HG03066 (cell line): ENCODE measurements around the gene GAB2.

ENCODE experiments used
- ATAC-seq: cut with Tn5 transposase; IDR thresholded peaks from one replicate; pipeline ENCODE4 v1.9.1; 2021; ENCODE audit warnings: low read depth; ENCODE audit not compliant: unreplicated experiment

GAB2 gene

DNA sequence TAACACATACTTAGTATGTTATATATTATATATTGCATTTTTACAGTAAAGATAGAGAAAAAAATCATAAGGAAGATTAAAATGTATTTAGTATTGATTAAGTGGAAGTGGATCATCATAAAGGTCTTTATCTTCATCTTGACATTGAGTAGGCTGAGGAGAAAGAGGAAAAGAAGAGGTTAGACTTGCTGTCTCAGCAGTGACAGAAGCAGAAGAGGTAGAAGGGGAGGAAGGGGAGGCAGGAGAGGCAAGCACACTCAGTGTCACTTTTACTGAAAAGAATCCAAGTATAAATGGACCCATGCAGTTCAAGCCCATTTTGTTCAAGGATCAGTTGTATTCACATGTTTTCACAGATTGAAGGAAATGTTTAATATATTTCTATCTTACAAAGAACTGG, 69.7 kb downstream of the GAB2 start:
- no peak for ATAC-seq

DNA sequence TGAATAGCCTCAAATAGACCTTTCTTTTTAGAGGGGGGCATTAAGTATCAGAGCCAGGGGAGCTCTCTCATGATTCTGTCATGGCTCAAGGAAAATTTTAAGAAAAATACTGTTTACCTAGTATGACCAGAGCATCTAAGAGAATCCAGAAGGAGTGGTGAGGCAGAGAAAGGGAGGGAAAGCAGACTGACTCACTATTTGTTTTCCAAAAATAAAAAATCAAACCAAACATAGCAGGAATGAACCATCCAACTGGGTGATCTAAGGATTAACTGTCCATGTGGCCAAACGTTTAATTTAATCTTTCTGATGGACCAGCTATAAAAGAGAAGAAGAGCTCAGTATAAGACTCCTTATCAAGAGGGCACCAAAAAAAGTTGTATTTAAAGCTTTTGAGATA, 70.8 kb downstream of the GAB2 start:
- no peak for ATAC-seq

DNA sequence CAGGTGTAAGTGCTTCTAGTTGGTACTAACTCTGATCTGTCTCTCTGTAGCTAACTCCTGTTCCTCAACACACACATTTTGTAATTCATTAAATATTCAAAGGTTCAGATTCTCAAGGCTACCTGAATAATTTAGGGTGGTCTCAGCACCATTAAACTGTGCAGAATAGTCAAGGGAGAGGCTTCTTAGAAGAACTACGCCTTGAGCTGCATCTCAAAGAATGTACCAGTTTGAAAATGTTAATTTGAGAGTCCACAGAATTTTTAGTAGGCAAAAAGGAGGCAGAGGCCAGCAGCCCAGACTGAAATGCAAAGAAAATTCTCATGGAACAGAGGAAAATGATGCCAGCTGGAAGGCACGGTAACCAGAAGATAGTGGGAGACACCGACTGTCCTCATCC, 72.2 kb downstream of the GAB2 start:
- no peak for ATAC-seq

DNA sequence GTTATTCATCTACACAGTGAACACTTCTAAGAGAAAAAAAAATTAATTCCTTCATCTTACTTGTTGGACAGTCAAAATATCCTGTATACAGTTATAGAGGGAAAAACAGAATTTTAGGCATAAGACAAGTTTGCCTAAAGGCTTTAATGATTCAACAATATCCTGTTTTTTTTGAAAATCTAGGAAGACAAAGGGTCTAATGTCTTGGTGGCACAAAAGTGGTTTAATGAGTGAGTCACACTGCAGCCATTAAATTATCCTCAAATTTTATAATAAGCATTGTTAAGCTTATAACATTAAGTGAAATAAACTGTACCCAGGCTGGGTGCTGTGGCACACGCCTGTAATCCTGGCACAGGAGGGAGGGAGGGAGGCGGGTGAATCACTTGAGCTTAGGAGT, 72.9 kb downstream of the GAB2 start:
- ATAC-seq = no peak

DNA sequence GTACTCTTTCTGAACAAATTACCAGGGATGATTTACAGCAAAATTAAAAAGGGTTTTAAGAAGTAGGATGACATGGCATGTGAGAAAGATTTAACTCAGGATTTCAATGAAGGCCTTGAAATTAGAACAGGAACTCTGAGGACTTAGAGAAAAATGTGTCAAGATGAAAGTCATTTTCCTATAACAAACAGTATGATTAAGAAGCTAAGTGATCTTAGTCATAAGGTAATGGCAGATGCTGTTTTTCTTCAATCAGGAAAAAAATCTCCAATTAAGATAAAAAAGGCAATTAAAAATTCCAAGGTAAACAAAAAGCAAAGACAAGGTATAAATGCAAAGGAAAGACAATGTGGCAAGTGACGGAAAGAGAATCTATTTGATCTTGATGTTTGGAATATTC, 73.5 kb downstream of the GAB2 start:
- ATAC-seq = no peak

DNA sequence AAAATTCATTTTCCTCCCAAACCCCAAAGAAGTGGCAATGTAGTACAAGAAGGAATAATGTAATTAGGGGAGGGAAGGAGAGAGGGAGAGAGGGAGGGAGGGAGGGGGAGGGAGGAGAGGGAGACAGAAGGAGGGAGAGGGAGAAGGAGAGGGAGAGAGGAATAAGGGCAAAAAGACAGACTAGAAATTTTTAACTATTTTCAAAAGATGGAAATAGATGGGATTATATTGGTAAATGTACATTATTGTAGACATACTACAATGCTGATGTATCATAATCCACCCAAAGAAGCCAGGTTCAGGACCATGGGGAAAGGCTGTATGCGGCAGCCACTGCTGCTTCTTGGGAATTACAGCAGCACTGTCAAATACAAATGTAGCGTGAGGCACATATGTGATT, 74.3 kb downstream of the GAB2 start:
- no peak for ATAC-seq

DNA sequence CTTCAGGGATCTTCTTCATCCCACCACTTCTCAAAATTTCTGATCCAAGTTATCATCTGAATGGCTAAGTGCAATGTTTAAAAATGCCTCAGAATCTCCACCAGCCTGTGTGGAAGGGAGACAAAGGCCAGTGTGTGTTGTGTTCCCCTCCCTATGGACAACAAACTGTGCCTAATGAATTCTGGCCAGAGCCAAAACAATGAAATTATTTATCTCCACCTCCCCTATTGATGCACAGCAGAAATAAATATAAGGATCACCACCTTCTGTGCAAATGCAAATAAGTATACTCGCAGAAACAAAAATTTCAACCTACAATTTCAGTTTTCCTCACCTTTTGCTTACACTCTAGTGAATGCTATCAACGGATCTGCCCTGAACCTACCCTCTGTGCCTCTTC, 75.8 kb downstream of the GAB2 start:
- no peak for ATAC-seq

DNA sequence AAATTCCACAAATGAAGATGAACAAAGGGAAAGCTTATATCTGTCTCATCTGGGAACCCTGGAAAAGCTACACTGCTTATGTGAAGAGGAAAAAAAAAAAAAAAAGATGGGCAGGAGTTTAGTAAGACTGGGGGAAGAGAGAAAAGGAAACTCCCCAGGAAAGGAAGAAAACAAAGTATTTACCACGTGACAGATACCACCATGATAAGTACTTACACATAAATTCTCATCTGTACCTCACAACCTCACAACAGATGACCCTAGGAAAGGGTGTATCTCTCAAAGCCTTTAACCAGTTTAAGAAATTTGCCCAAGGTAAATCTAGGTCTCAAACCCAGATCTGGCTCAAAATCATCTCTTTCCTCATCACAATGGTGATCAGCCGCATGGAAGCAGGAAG, 77.1 kb downstream of the GAB2 start:
- no peak for ATAC-seq

DNA sequence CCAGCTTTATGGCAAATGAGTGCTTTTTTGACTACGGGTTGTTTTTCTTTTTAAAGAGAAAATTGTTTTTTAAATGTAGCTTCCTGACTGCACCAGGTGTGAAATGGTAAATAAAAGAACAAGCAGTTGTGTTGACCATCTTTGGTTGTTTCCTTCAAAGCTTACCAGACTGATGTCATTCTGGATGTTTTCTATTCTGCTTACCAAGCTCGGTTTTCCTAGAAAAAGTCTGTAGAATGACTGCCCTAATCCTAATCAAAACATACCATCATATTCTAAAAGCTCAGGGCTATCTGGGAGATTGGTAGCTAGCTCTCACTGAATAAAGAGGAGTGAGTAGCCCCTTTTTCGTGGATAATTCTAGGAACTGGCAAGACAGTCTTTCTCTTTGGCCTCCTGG, 77.7 kb downstream of the GAB2 start:
- no peak for ATAC-seq

DNA sequence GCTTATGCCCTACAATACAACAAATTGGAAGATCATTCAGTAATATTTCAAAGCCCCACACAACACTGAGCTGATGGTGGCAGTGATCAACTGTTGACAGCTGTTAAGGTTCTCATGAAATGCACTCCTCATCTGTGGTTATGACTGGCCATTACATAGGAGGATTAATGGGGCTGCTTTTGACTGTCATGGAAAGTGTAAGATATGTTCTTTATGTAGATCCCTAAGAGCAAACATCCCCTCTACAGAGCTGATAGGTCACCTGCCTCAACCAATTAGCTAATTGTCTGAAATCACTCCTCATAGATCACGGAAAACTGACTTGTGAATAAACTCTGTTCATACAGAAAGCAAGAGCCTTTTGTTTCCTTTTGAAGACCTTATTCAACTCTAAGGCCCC, 78.1 kb downstream of the GAB2 start:
- no peak for ATAC-seq

DNA sequence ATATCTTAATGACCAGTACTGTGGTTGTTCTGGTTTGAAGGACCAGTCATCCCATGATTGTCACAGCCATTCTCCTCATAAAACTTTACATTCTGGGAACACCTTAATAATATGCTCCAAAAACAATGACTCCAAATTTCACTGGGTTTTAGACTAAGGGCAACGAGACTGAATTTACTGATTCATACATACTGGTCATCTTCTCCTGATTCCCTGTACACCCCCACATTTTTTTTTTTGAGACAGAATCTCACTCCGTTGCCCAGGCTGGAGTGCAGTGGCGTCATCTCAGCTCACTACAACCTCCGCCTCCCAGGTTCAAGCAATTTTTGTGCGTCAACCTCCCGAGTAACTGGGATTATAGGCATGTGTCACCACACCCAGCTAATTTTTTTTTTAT, 78.9 kb downstream of the GAB2 start:
- ATAC-seq = no peak

DNA sequence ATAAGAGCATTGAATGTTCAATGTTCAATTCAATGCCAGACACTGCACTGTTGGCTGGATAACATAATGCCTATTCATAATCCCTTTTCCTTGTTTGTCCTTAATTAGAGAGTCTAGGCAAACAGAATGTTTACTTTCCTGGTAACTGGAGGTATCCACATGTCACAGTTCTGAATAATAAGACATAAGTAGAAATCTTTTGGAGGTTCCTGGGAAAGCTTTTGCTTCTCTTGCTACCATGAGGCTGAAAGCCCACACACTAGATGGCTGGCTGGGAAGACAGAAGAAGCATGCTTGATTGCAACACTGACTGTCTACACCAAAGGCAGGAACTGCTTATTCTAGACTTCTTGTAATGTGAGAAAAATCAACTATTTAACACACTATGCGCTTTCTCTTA, 79.5 kb downstream of the GAB2 start:
- ATAC-seq = no peak

DNA sequence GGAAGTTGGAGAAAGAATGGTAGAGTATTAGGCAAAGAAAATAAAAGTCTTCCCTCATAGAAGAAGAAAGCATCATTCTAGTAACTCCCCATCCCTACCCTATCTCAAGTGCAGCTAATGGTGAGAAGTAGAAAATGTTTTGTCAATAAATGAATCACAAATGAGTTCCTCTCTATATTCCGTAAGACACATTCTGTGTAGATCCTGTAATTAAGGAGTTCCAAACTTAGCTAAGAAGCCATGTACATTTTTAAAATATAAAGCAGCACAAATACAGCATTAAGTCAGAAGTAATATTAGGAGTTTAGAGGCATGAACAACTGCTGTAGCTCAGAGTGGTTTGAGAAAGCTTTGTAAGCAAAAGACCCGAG, 80.1 kb downstream of the GAB2 start:
- no peak for ATAC-seq

DNA sequence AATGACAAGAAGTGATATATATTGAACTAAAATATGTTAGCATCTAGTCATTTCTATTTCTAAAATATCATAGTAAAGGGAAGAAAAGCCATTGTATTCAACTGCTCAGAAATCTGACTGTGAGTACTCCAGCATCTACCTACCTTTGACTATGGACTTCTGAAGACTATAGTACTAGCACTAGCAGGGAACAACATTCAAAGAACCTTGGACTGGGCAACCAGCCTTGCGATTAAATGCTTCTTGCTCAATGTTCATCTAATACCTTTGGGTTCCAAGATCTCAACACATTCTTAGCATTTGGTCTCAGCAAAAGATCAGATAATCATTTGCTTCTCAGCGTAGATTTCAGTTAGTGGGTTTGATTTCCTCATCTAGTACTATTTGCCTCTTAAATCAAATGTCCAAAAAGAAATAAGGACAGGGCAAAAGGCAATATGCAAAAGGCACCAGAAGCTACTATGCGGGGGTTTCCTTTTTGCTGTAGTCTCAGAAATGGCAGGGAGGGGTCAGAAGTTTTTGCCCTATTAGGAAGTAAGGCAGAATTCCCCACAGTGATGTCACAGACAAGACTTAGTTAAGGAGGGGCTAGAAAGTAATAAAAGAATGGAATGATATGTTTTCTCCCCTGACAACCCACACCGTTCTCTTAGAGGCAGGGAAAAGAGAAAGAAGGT, 80.6 kb downstream of the GAB2 start:
- ATAC-seq = no peak

DNA sequence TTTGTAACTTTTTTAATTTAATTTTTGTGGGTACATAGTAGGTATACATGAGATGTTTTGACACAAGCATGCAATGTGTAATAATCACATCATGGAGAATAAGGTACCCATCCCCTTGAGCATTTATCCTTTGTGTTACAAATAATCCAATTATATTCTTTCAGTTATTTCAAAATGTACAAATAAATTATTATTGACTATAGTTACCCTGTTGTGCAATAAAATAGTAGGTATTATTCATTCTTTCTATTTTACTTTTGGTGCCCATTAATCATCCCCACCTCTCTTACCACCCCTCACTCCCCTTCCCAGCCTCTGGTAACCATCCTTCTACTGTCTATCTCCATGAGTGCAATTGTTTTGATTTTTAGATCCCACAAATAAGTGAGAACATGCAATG, 83.5 kb downstream of the GAB2 start:
- no peak for ATAC-seq

DNA sequence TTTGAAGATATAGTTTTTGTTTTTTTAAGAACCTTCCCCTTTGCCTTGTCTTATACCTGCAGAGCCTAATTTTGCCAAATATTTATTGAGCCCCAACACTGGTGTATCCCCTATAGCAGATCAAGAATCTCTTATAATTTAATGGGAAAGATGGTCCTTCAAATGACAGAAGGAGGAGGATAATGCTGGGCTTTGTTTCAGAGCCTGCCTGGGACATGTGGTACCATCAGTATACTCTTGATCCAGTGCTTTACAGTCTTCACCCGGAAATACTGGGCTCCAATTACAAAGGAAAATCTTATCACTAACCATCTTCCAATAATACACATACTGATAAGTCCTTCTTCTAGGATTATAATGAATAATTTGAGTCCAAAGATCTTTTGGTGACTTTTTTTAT, 84.7 kb downstream of the GAB2 start:
- ATAC-seq = no peak

DNA sequence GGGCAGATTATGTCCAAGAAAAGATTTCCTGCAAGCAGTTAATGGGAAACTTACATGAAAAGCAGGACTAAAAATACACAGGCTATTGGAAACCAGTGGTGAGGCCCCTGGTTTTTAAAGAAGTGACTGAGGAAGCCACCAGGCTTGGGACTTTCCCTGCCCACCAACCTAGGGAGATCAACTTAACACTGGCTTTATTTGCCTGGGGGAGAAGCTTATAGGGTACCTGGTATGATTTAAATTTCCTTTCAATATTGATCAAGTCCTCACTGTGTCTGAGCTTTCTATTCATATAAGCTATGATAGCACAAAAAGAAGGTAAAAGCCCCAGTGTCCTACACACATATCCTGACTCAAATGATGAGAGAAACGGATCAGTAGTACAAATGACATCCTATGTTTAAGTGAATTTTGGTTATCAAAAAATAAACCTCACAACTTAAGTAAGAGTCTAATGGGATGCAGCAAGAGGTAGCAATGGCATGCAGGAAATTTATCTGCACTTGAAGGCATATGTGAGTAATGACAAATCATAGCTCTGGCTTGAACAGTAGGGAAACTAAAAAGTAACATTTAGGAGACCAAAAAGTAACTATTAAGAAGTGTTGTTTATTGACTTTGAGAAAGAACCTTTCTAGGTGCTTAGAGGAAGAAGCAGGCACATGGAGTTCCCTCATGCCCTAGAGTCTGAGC, 85.3 kb downstream of the GAB2 start:
- no peak for ATAC-seq

DNA sequence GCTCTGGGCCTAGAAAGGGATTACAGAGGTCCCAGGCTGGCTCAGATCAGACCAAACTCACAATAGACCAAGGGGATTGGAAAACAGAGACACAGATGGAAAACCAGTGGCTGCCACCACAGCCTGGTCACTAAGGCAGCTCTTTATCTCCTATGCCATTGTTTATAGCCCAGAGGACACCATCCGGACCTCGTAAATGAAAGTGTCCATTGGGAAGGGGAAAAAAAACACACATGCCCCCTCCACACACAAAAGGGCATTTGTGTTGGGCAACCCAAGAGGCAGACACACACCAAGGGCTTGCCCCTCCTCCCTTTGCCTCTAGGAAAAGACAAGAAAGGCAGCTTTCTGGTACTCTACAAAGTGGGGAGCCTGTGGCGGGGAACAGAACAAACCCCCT, 85.9 kb downstream of the GAB2 start:
- ATAC-seq = no peak

DNA sequence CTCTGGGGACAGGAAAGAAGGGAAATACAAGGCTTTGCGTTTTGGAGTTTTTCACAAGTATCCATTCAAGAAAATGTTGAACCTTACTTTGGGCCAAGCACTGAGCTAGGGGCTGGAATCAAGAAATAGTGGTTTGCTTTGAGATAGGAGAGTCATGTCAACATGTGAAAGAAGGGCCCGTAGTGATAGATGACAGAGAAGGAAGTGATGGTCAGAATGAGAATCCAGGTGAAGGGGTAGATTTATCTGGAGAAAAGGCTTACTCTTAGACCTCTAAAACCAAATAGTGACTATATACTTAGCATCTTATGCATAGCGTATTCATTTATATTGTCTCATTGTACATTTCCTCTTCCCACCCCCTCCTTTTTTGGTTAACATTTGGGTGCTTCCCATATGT, 87.3 kb downstream of the GAB2 start:
- ATAC-seq = no peak

DNA sequence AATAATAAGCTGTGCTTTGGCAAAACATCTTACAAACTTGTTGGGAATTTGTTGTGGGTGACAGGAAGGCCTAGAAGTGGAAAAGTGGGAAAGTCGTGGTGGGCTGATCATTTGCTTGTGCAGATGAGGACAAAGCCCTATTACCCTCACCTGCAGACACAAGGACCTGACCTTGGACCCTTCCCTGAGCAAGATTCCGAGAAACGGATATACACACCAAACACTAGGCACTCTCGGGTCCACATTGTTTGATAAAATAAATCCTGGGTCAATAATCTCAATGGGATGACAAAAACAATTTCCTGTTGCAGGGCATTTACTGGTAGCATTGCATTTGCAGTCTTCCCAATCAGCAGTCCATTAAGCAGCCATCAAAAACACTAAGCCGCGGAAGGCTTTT, 89.7 kb downstream of the GAB2 start:
- no peak for ATAC-seq

DNA sequence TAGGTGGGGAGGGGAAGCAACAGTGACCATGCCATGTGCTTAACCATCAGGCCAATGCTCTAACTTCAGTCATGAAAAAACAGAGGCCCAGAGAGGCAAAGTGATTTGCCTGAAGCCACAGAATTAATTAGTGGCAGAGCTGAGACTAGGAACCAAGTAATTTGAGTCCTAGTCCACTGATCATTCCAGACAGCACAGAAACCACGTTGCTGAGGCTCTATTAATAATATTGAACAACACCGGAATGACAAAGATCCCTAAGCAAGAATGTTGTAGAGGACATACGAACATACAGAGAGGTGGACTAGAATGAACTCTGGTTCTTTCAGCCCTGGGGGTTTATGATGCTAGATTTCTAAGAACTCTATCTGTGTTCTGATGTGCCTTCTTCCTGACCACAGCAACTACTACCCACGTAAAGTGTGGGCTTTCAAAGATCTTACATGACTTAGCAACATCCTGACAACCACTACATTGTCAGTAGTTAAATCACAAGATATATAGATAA, 92.3 kb downstream of the GAB2 start:
- no peak for ATAC-seq

DNA sequence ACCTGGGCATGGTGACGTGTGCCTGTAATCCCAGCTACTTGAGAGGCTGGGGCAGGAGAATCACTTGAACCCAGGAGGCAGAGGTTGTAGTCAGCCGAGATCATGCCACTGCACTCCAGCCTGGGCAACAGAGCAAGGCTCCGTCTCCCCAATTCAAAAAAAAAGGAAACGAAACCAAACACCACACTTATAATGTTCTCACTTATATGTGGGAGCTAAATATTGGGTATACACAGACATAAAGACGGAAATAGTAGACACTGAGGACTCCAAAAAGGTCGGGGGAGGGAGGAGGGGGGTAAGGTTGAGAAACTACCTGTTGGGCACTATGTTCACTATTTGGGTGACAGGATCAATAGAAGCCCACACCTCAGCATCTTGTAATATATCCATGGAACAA, 94.3 kb downstream of the GAB2 start:
- no peak for ATAC-seq
